Fibroblast of lung (primary cell): ENCODE measurements around the gene FNIP1. TPM values are rescaled to one million over a fixed set of nuclear protein-coding genes. Genes with fewer than 3 reads are reported as not detected.

Experiments
- DNase-seq, 2 donors: peaks; one replicate each; pipeline versions ENCODE4 v3.0.0 to v3.0.0-alpha.2; 2010; ENCODE audit warnings: low read depth in 2 of 2
- H2AFZ ChIP-seq: 2 replicates; pipeline ENCODE4 v1.5.1; 2012; ENCODE audit warnings: low read length, control low read depth, inconsistent platforms
- H3K27ac ChIP-seq: 2 replicates; pipeline ENCODE4 v1.5.1; 2011; ENCODE audit warnings: low read length, control low read depth; ENCODE audit not compliant: insufficient read depth
- H3K27me3 ChIP-seq: 2 replicates; pipeline ENCODE4 v1.5.1; 2011; ENCODE audit warnings: mild to moderate bottlenecking, low read length; ENCODE audit not compliant: control insufficient read depth, insufficient read depth
- H3K36me3 ChIP-seq: 2 replicates; pipeline ENCODE4 v1.5.1; 2011; ENCODE audit warnings: low read length; ENCODE audit not compliant: control insufficient read depth, insufficient read depth
- H3K4me1 ChIP-seq: 2 replicates; pipeline ENCODE4 v1.5.1; 2011; ENCODE audit warnings: low read length; ENCODE audit not compliant: control insufficient read depth, insufficient read depth; ENCODE audit errors: extremely low read depth
- H3K4me2 ChIP-seq: 2 replicates; pipeline ENCODE4 v1.5.1; 2011; ENCODE audit warnings: low read length, control low read depth; ENCODE audit not compliant: insufficient read depth; ENCODE audit errors: extremely low read depth
- H3K4me3 ChIP-seq, 4 experiments: fragments of 200-600 bp in 1 of 4; sonication (generic) in 1 of 4; replicated peaks in 1 of 4; 2 replicates each; pipeline ENCODE4 v1.5.1; 2011 to 2016; ENCODE audit warnings: low read length in 4 of 4, low read depth in 3 of 4, mild to moderate bottlenecking in 3 of 4, control low read depth in 2 of 4, inconsistent platforms in 1 of 4, mixed read lengths in 1 of 4; ENCODE audit not compliant: insufficient read depth in 1 of 4; ENCODE audit errors: control extremely low read depth in 1 of 4
- H3K79me2 ChIP-seq: 2 replicates; pipeline ENCODE4 v1.5.1; 2012; ENCODE audit warnings: mild to moderate bottlenecking, low read length, inconsistent platforms; ENCODE audit not compliant: control insufficient read depth, insufficient read depth
- H3K9ac ChIP-seq: 2 replicates; pipeline ENCODE4 v1.5.1; 2011; ENCODE audit warnings: mild to moderate bottlenecking, low read length, control low read depth; ENCODE audit not compliant: insufficient read depth
- H3K9me3 ChIP-seq: 2 replicates; pipeline ENCODE4 v1.5.1; 2012; ENCODE audit warnings: low read depth, low read length; ENCODE audit not compliant: control insufficient read depth, insufficient read depth
- H4K20me1 ChIP-seq: 2 replicates; pipeline ENCODE4 v1.5.1; 2011; ENCODE audit warnings: low read length; ENCODE audit not compliant: control insufficient read depth, insufficient read depth; ENCODE audit errors: extremely low read depth
- CTCF ChIP-seq, 2 donors: IDR thresholded peaks in 1 of 2; conservative IDR thresholded peaks in 1 of 2; 1 replicate in 1 of 2; 2 replicates in 1 of 2; pipeline ENCODE4 v1.5.1; 2011 to 2012; ENCODE audit warnings: low read length in 2 of 2, control low read depth in 1 of 2, inconsistent platforms in 1 of 2, low read depth in 1 of 2, mild to moderate bottlenecking in 1 of 2
- EZH2 ChIP-seq: IDR thresholded peaks from 2 replicates; pipeline ENCODE4 v1.5.1; 2012; ENCODE audit warnings: low read length, control low read depth, mild to moderate bottlenecking; ENCODE audit errors: missing control alignments
- polyA plus RNA-seq, 2 donors: library from polyadenylated mRNA; depleted of rRNA in 1 of 2; stranded (reverse) in 1 of 2; unstranded in 1 of 2; fragments of >200 nt; gene quantifications; 2 replicates each; pipeline ENCODE4 v1.2.1, GENCODE V29; 2011 to 2012; ENCODE audit warnings: missing spikeins in 1 of 2
- total RNA-seq: library from RNA; depleted of rRNA; stranded (reverse); fragments of >200 nt; gene quantifications from 2 replicates; pipeline ENCODE4 v1.2.1, GENCODE V29; 2014

FNIP1 gene
- total and polyA plus RNA-seq, 2 donors (not counting 1 experiment from before 2014, with no cell fraction given), result 36.4 to 97.8 TPM

GRCh38 chr5:131818001-131818724 lies 21.3 kb upstream of the FNIP1 start:
- H3K27me3 ChIP-seq, result no peaks in the 10 kb centered on the region
- TF ChIP-seq CTCF (conservative IDR thresholded peaks at IDR 0.05 in 1 of 2, IDR thresholded peaks at IDR 0.05 in 1 of 2; ENCODE audit: low read depth in 1 of 2, low read length in 2 of 2), result no peak
- TF ChIP-seq EZH2, result no peak
- H3K9ac ChIP-seq, result no peak overlapping the region
- H3K4me2 ChIP-seq, result no peak overlapping the region
- H3K27ac ChIP-seq, result no peak overlapping the region
- no peak overlapping the region for H3K4me3 ChIP-seq
- peaks cover 4% of the 10 kb centered on the region for H3K4me1 ChIP-seq
- no peaks in the 10 kb centered on the region for H3K36me3 ChIP-seq
- DNase-seq, result no peak
- no peaks in the 10 kb centered on the region for H4K20me1 ChIP-seq
- no peaks in the 10 kb centered on the region for H3K79me2 ChIP-seq
- no peaks in the 10 kb centered on the region for H3K9me3 ChIP-seq
- no peak overlapping the region for H2AFZ ChIP-seq

GRCh38 chr5:131814990-131815389 lies 18.2 kb upstream of the FNIP1 start:
- Histone ChIP-seq H3K27me3 (no peaks in the 10 kb centered on the region), H3K27ac (no peak overlapping the region), H3K36me3 (no peaks in the 10 kb centered on the region), H3K4me2 (no peak overlapping the region), H3K79me2 (no peaks in the 10 kb centered on the region), H4K20me1 (no peaks in the 10 kb centered on the region), H2AFZ (no peak overlapping the region), H3K9ac (no peak overlapping the region), H3K4me1 (peaks cover 4% of the 10 kb centered on the region), H3K9me3 (no peaks in the 10 kb centered on the region), H3K4me3 (no peak overlapping the region)
- no peak for TF ChIP-seq CTCF (conservative IDR thresholded peaks at IDR 0.05 in 1 of 2, IDR thresholded peaks at IDR 0.05 in 1 of 2; ENCODE audit: low read depth in 1 of 2, low read length in 2 of 2)
- peak; percentile 72 to 86 for DNase-seq

GRCh38 chr5:131812371-131813160 lies 15.7 kb upstream of the FNIP1 start:
- H3K36me3 ChIP-seq, result no peaks in the 10 kb centered on the region
- no peak overlapping the region for H3K27ac ChIP-seq
- no peak overlapping the region for H3K9ac ChIP-seq
- no peaks in the 10 kb centered on the region for H4K20me1 ChIP-seq
- H3K4me3 ChIP-seq, result no peak overlapping the region
- no peaks in the 10 kb centered on the region for H3K27me3 ChIP-seq
- no peaks in the 10 kb centered on the region for H3K79me2 ChIP-seq
- TF ChIP-seq CTCF (conservative IDR thresholded peaks at IDR 0.05 in 1 of 2, IDR thresholded peaks at IDR 0.05 in 1 of 2; ENCODE audit: low read depth in 1 of 2, low read length in 2 of 2) (no peak), EZH2 (no peak)
- no peak for DNase-seq
- H3K4me1 ChIP-seq, result peaks cover 4% of the 10 kb centered on the region
- no peak overlapping the region for H3K4me2 ChIP-seq
- no peak overlapping the region for H2AFZ ChIP-seq
- H3K9me3 ChIP-seq, result no peaks in the 10 kb centered on the region
